Epithelial cell of prostate (primary cell): ENCODE data around the gene FAM171A1.
"Not testable (repeated sequence)": the region's sequence is repeated elsewhere in the genome, so short reads cannot be mapped to it uniquely, and the experiment has no call there.

Experiments
- DNase-seq: peaks from one replicate; pipeline ENCODE4 v3.0.0-alpha.2; 2011; ENCODE audit warnings: low read depth, low spot score
- H3K27ac ChIP-seq: fragments of 450-650 bp; 2 replicates; pipeline ENCODE4 v1.5.1; 2017; ENCODE audit warnings: mild to moderate bottlenecking

FAM171A1 gene

GRCh38 chr10:15347150-15347549 is 23.9 kb downstream of the FAM171A1 start:
- H3K27ac ChIP-seq = no peak overlapping the region
- DNase-seq = no peak

DNA sequence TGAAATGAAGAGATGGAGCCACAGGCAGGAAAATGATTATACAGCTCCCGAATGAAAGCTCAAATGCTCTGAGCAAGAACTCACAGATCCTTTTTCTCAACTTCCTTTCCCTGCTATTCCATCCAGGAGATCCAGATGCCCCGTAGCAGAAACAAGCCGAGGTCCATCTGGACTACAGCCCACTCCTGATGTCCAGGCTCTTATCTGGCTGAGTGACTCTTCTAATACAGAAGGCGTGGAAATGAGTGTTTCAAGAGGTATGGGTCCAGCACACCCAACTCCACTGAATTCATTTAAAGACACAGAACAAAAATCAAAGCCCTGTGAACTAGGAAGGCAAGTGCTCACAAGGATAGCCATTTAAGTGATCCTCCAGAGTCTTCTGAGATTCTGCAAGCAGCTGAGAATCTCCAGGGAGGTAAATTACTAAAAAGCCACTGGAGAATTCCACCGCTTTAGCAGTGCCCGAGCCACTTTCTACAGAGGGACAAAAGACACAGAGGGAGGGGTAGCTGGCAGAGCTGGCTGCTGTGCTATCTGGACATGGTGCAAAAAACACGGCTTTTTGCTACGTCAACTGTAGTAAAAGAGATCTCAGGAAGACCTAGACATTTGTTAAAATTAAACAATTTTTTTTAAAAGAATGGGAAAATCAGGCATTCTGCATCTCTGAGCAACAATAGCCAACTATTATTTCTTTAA is 24.5 kb downstream of the FAM171A1 start:
- no peak for DNase-seq
- H3K27ac ChIP-seq = no peak overlapping the region

DNA sequence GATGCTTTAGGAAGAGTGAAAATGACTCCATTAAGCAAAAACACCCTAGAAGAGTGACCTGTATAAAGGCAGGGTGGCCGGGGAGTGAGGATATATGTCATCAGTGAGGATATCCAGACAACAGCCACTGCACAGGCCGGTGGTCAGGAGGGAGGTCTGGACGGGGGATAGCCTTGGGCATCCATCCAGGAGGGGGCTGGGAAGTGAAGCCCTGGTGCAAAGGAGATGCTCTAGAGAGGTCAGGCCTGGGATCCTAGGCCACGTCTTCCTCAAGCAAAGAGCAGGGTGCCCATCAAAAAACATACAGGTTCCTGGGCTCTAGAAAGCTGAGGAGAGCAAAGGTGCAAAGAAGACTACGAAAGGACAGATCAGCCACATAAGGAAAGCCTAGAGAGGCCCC is 25.6 kb downstream of the FAM171A1 start:
- H3K27ac ChIP-seq = peak overlapping the region; percentile 26
- no peak for DNase-seq

- DNase-seq = peak; percentile 16
- peak overlapping the region; percentile 26 for H3K27ac ChIP-seq
Observed at GRCh38 chr10:15344876-15345285, 26.2 kb downstream of the FAM171A1 start.

DNA sequence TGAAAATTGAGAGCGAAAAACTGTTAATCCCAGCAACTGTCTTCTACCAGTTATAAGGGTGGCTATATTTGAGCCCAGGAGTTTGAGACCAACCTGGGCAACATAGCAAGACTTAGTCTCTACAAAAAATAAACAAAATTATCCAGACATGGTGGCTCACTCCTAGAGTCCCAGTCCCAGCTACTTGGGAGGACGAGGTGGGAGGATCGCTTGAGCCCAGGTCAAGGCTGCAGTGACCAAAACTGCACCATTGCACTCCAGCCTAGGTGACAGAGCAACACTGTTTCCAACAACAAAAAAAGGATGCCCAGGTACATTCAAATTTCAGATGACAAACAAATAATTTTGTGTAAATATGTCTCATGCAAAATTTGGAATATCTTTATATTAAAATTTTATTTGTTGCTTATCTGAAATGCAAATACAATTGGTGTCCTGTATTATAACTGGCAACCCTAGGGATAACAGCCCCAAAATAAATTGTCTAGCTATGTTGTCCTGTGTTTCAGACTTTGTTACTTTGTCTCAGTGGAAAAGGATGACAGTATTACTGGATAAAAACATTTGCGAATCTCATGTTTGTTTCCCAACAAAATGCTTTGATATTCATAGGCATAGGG is 26.7 kb downstream of the FAM171A1 start:
- no peak for DNase-seq
- peak overlapping the region; percentile 26 for H3K27ac ChIP-seq

DNA sequence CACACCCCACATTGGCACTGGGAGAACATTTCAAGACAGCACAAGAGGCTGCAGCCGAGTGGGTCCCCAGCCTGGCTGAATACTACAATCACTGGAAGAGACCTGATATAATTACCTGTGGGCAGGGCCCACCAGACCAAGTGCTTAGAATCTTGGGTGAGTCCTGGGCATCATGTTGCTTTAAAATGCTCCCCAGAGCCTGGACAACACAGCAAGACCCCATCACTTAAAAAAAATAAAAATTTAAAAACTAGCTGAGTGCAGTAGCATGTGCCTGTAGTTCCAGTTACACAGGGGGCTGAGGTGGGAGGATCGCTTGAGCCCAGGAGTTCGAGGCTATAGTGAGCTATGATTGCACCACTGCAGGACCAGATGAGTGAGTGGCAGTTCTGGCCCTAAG is 28.1 kb downstream of the FAM171A1 start:
- no peak for DNase-seq
- no peak overlapping the region for H3K27ac ChIP-seq

DNA sequence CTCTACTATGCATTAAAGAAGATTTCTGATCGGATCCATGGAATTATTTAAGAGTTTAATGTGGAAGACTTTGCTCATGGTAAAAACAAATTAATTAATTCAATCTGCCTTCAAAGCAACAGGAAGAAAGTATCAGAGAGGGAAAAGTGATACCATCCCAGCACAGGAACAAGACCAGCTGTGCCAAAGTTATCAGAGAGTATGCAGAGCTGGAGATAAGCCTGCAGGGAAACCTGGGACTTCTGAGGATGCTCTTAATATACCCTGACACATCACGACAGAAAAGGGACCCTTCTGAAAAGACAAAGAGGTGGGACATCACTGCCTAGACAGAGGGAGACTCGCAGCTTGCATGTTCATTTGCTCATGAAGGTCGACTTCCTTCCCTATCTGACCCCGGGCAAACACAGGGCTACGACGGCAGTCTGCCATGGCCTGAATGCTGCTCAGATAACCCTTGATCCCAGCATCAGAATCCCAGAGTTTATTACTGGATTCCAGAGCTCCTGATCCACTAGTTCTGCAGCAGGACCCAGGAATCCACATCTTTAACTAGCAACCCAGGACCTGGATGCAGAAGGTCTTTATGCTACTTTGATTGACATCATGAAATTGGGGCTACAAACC is 29.5 kb downstream of the FAM171A1 start:
- no peak for DNase-seq

DNA sequence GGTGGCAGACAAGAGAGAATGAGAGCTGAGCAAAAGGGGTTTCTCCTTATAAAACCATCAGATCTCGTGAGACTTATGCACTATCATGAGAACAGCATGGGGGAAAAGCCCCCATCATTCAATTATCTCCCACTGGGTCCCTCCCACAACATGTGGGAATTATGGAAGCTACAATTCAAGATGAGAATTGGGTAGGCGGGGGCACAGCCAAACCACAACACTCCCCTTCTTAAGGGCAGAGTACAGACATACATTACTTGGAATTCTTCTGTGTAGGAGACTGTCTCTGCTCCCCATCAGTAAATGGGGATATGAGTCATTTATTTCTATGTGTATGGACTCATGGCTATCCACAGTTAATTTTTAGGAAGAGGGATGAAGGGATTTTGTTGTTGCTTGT is 31.2 kb downstream of the FAM171A1 start:
- no peak overlapping the region for H3K27ac ChIP-seq
- DNase-seq = no peak

More for the DNA sequence above, 29.5 kb downstream of the FAM171A1 start:
- H3K27ac ChIP-seq = no peak overlapping the region

- not testable (repeated sequence) for DNase-seq, H3K27ac ChIP-seq
Observed at GRCh38 chr10:15337441-15337923, 33.6 kb downstream of the FAM171A1 start.

DNA sequence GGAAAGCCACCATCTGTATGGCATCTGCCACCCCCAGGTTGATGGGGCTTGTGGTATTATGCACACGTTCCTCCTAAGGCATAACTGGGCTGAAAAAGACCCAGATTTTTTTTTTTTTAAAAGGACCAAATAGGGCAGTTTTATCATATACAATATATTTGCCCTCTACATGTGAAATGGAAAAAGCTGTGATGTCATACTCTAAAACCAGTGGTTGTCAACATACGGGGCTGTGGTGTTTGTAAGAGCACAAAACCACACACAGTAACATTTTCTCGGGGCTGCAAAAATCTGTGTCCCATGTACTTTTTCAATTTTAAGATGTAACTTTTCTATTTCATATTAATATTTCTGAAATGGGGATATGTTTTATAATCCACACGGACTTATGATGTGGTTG is 34.9 kb downstream of the FAM171A1 start:
- no peak overlapping the region for H3K27ac ChIP-seq
- DNase-seq = no peak

DNA sequence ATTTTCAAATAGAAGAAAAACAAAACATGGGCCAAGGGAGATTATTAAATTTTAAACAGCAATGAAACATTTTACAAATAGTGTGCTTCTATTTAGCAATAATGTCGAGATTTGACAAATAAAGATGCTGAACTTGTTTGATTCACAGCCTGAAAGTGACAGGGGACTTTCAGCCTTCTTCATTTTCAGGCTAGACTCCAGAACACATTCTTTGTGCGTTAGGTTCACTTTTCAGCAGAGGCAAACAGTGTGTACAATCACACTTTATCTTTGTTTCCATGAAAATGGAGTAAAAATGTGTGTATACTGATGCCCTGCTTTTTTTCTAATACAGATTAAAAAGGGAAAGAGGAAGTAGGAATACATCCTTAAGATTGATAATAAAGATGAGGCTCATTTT is 35.6 kb downstream of the FAM171A1 start:
- no peak for DNase-seq
- H3K27ac ChIP-seq = no peak overlapping the region

GRCh38 chr10:15334650-15335323 is 36.3 kb downstream of the FAM171A1 start:
- DNase-seq = no peak
- no peak overlapping the region for H3K27ac ChIP-seq

GRCh38 chr10:15333909-15334649 is 37.0 kb downstream of the FAM171A1 start:
- DNase-seq = no peak
- H3K27ac ChIP-seq = no peak overlapping the region

- DNase-seq, H3K27ac ChIP-seq: not testable (repeated sequence)
Observed at GRCh38 chr10:15333181-15333580, 37.9 kb downstream of the FAM171A1 start.

DNA sequence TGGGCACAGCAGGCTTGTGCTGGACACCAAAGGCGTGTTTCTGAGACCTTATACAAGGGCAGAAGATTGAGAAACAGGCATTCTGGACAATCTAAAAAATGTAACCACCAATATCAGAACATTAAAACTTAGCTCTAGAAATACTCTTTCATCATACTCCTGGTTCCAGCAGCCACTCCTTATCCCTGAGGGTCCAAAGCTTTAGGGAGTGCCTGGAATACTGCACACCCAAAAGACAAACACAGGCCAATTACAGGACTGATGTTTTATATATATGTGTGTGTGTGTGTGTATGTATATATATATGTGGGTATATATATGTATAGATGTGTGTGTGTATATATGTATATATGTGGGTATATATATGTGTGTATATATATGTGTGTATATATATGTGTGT is 39.6 kb downstream of the FAM171A1 start:
- H3K27ac ChIP-seq = no peak overlapping the region
- no peak for DNase-seq

DNA sequence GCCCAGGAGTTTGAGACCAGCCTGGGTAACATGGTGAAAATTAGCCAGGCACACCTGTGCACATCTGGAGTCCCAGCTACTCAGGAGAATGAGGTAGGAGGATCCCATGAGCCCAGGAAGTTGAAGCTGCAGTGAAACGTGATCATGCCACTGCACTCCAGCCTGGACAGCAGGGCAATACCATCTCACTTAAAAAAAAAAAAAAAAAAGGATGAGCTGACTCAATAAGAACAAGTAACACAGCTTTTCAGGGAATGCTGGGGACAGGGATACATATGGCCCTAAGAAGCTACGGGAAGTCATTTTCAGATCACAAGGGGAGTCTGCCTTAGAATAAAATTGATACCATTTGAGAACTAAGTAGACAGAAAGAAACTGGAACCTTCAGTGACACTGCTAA is 41.7 kb downstream of the FAM171A1 start:
- no peak for DNase-seq
- no peak overlapping the region for H3K27ac ChIP-seq

GRCh38 chr10:15325944-15326284 is 45.2 kb downstream of the FAM171A1 start:
- H3K27ac ChIP-seq = no peak overlapping the region
- DNase-seq = no peak

DNA sequence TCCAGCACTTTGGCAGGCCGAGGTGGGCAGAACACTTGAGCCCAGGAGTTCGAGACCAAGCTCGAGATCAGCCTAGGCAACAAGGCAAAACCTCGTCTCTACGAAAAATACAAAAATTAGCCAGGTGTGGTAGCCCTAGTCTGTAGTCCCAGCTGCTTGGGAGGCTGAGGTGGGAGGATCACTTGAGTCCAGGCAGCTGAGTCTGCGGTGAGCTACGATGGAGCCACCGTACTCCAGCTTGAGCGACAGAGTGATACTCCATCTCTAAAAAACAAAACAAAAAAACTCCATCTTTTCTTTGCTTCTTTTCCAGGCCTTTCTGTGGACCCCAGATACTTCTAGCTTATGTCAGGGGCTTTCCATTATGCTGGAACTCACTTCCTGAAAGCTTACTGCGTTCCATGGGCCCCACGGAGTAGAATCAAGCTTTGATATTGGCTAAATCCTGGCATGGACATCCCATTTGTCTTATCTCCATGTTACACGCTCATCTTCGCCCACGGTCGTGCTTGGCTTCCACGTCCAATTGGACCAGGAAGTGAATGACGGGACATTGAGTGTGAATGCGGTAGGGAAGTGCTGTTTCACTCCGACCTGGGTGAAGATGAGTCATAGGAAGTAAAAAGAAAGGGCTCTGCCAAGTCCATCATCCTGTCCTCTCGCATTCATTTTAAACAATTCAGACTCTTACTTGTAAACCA is 45.7 kb downstream of the FAM171A1 start:
- DNase-seq = peak; percentile 20
- no peak overlapping the region for H3K27ac ChIP-seq

DNA sequence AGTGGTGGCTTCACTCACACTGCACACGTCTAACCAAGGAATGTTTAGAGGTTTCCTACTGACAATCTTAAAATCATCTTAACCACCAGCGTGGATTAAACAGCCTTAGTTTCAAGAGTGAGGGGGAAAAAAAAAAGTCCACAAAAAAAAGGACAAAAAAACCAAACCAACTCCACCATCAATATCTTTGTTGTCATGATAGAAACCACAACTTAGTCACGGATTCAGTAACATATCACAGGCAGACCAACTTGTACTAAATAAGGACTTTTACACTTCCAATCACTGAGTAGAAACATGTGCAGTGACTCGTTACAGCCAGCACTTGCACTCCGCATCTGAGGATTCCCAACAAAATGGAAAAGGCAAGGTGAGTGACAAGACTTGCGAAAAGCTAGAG is 46.5 kb downstream of the FAM171A1 start:
- DNase-seq = no peak
- H3K27ac ChIP-seq = no peak overlapping the region

- no peak for DNase-seq
- no peak overlapping the region for H3K27ac ChIP-seq
Observed at GRCh38 chr10:15324113-15324512, 47.0 kb downstream of the FAM171A1 start.
